ENCODE measurements around the gene STK38L. TPM values are rescaled to one million over a fixed set of nuclear protein-coding genes. Genes with fewer than 3 reads are reported as not detected.

STK38L gene
- total and polyA plus RNA-seq, 10 of the 15 experiments (the other 5 are each of a cell fraction or from before 2014, with no cell fraction given): 43.0 to 154 (median 115) TPM

GRCh38 chr12:27237790-27238771, 6.0 kb upstream of the STK38L start:
- Histone ChIP-seq H3K27ac (ENCODE audit: control insufficient read depth, insufficient read depth) (peak overlapping the region; percentile 82), H2AFZ (ENCODE audit: control insufficient read depth, low read depth, low read length) (peak overlapping the region; percentile 45), H3K4me3 (peak overlapping the region; percentile 31), H3K9me3 (replicated peaks; ENCODE audit: control insufficient read depth, insufficient read depth, low read length) (no peaks in the 10 kb centered on the region; the same call in 2 of the 3 replicates), H3K9ac (ENCODE audit: control insufficient read depth, insufficient read depth, low read length) (peak overlapping the region; percentile 4), H3K27me3 (replicated peaks in 1 of 2; ENCODE audit: control insufficient read depth in 2 of 2, insufficient read depth in 2 of 2, low read length in 1 of 2) (no peaks in the 10 kb centered on the region), H3K4me2 (ENCODE audit: control insufficient read depth, insufficient read depth) (peak overlapping the region; percentile 62), H3K36me3 (ENCODE audit: control insufficient read depth in 2 of 2, insufficient read depth in 2 of 2, low read length in 1 of 2) (no peaks in the 10 kb centered on the region), H3K4me1 (ENCODE audit: control insufficient read depth, insufficient read depth, low read length) (peaks cover 32% of the 10 kb centered on the region), H3K79me2 (ENCODE audit: control insufficient read depth, insufficient read depth, low read length) (no peaks in the 10 kb centered on the region), H4K20me1 (ENCODE audit: control insufficient read depth, insufficient read depth) (no peaks in the 10 kb centered on the region)
- ATAC-seq (peak; percentile 82), DNase-seq (ENCODE audit: low read depth, low spot score) (peak; percentile 72), FAIRE-seq (peak; percentile 84)
- 2% methylated on average over 6 of the region's 6 CpGs for WGBS (ENCODE audit: insufficient coverage, insufficient replicate concordance, low lambda C conversion rate, missing lambda C conversion rate)
- RAD21 ChIA-PET (ENCODE audit: unreplicated experiment): interaction anchor here (0.8 to 4.5 kb wide), 14 partner anchors 12 to 92 kb away, joined by 3 to 71 read pairs (median 6); no protein-coding TSS in a partner anchor
- POLR2A ChIA-PET: interaction anchor here (0.5 to 4.0 kb wide), 16 partner anchors 9 to 216 kb away, joined by 3 to 29 read pairs (median 4); partner anchors contain the start of gene MED21
- in situ Hi-C loops (cut with MboI): no loop called here
- intact Hi-C loops (cut with micrococcal nuclease; ENCODE audit: unreplicated experiment): loop anchor here (1.0 kb wide), 1 partner anchor 17 kb away; no protein-coding TSS in a partner anchor
- SMC1A ChIA-PET (ENCODE audit: uncharacterized antibody, unreplicated experiment): interaction anchor here (0.5 to 6.7 kb wide), 24 partner anchors 9 to 218 kb away, joined by 3 to 103 read pairs (median 4); no protein-coding TSS in a partner anchor
- CTCF ChIA-PET: interaction anchor here (0.5 to 3.8 kb wide), 14 partner anchors 8 to 465 kb away, joined by 3 to 18 read pairs (median 4); no protein-coding TSS in a partner anchor
- no TSS peak for BruUV-seq (replicated peaks)
- TF ChIP-seq ATF3 (IDR thresholded peaks at IDR 0.05; ENCODE audit: borderline replicate concordance, extremely low read depth, low read depth, low read length) (no peak), BMI1 (IDR thresholded peaks at IDR 0.05; ENCODE audit: borderline replicate concordance) (peak; percentile 41; the same call in 1 of the 2 replicates), ZNF687 (IDR thresholded peaks at IDR 0.05) (no peak), SKIL (IDR thresholded peaks at IDR 0.05; ENCODE audit: low read depth, poor library complexity, severe bottlenecking) (peak; percentile 31), MEF2B (IDR thresholded peaks at IDR 0.05; ENCODE audit: partially characterized antibody, poor library complexity, severe bottlenecking) (no peak), ZNF274 (IDR thresholded peaks at IDR 0.05; ENCODE audit: insufficient read depth, insufficient read length) (no peak), ZNF217 (IDR thresholded peaks at IDR 0.05) (peak; percentile 28; the same call in 1 of the 2 replicates), POLR2A (IDR thresholded peaks at IDR 0.05; ENCODE audit: low read depth, low read length) (no peak), RELB (IDR thresholded peaks at IDR 0.05; ENCODE audit: low read depth) (peak; percentile 85; the same call in 1 of the 2 replicates), IRF3 (IDR thresholded peaks at IDR 0.05) (no peak), SP1 (IDR thresholded peaks at IDR 0.05; ENCODE audit: low read depth, low read length) (peak; percentile 33), FOXK2 (IDR thresholded peaks at IDR 0.05) (no peak)

Measured in GM12878 (cell line).